SK-N-SH (cell line): ENCODE measurements around the gene PARVG. TPM values are rescaled to one million over a fixed set of nuclear protein-coding genes. Genes with fewer than 3 reads are reported as not detected.

Source experiments
- CTCF ChIA-PET: fragments of 300-600, 350-600 bp; formaldehyde crosslinking; extraction: SDS; loops from one replicate; lab custom pipeline; 2021; lab: Yijun Ruan, JAX
- POLR2A ChIA-PET: fragments of 350-600 bp; sonication (Branson Sonifier 250); formaldehyde crosslinking; extraction: SDS; loops from one replicate; lab custom pipeline; 2020; ENCODE audit warnings: antibody characterized with exemption, inconsistent platforms; lab: Yijun Ruan, JAX
- DNase-seq: peaks from one replicate; pipeline ENCODE4 v3.0.0; 2012
- H2AFZ ChIP-seq: fragments of 200-600 bp; sonication (generic); 2 replicates; pipeline ENCODE4 v1.8.1; 2016; ENCODE audit warnings: antibody characterized with exemption, mild to moderate bottlenecking, low read depth
- H3F3A ChIP-seq: fragments of 200-600 bp; sonication (generic); replicated peaks from 2 replicates; pipeline ENCODE3; 2016; ENCODE audit warnings: antibody characterized with exemption, mild to moderate bottlenecking; ENCODE audit not compliant: insufficient read depth
- H3K27ac ChIP-seq, 2 experiments: fragments of 200-500 bp in 1 of 2; fragments of 200-600 bp in 1 of 2; sonication (Bioruptor generic) in 1 of 2; sonication (generic), shearing (Covaris generic) in 1 of 2; 2 replicates each; pipeline versions ENCODE4 v1.5.1 to v1.6.1; 2014 to 2016; ENCODE audit warnings: low read depth in 2 of 2, inconsistent platforms in 1 of 2, low read length in 1 of 2, mild to moderate bottlenecking in 1 of 2, mixed read lengths in 1 of 2
- H3K27me3 ChIP-seq: fragments of 200-600 bp; sonication (generic), shearing (Covaris generic); 2 replicates; pipeline ENCODE4 v1.6.1; 2016; ENCODE audit warnings: mixed run types; ENCODE audit not compliant: insufficient read depth
- H3K36me3 ChIP-seq, 2 experiments: fragments of 200-500 bp in 1 of 2; fragments of 200-600 bp in 1 of 2; sonication (Bioruptor generic) in 1 of 2; sonication (generic) in 1 of 2; replicated peaks in 1 of 2; 2 replicates each; pipeline versions ENCODE3 to v1.5.1; 2014 to 2016; ENCODE audit warnings: low read length in 1 of 2, mild to moderate bottlenecking in 1 of 2; ENCODE audit not compliant: insufficient read depth in 2 of 2, control insufficient read depth in 1 of 2
- H3K4me1 ChIP-seq, 2 experiments: fragments of 200-500 bp in 1 of 2; fragments of 200-600 bp in 1 of 2; sonication (Bioruptor generic) in 1 of 2; sonication (generic), shearing (Covaris generic) in 1 of 2; 2 replicates each; pipeline versions ENCODE4 v1.5.1 to v1.6.1; 2014 to 2016; ENCODE audit warnings: low read depth in 1 of 2, low read length in 1 of 2, mixed run types in 1 of 2; ENCODE audit not compliant: insufficient read depth in 2 of 2, control insufficient read depth in 1 of 2
- H3K4me2 ChIP-seq: fragments of 200-600 bp; sonication (generic), shearing (Covaris generic); 2 replicates; pipeline ENCODE4 v1.6.1; 2017; ENCODE audit warnings: mixed run types
- H3K4me3 ChIP-seq, 2 experiments: fragments of 200-500 bp in 1 of 2; fragments of 200-600 bp in 1 of 2; sonication (Bioruptor generic) in 1 of 2; sonication (generic), shearing (Covaris generic) in 1 of 2; 2 replicates each; pipeline versions ENCODE4 v1.5.1 to v1.8.1; 2014 to 2016; ENCODE audit warnings: low read depth in 2 of 2, inconsistent platforms in 1 of 2, low read length in 1 of 2, mild to moderate bottlenecking in 1 of 2, mixed read lengths in 1 of 2, moderate library complexity in 1 of 2
- H3K79me2 ChIP-seq: fragments of 200-600 bp; sonication (generic); 2 replicates; pipeline ENCODE4 v1.8.1; 2017; ENCODE audit warnings: mild to moderate bottlenecking; ENCODE audit not compliant: insufficient read depth
- H3K9ac ChIP-seq: fragments of 200-600 bp; sonication (generic); 2 replicates; pipeline ENCODE4 v1.6.1; 2017; ENCODE audit warnings: mixed run types
- H3K9me2 ChIP-seq: fragments of 200-600 bp; sonication (generic); 2 replicates; pipeline ENCODE4 v1.6.1; 2017; ENCODE audit warnings: mixed run types
- H3K9me3 ChIP-seq: fragments of 200-600 bp; sonication (generic); 2 replicates; pipeline ENCODE4 v1.6.1; 2017; ENCODE audit warnings: mixed run types, mild to moderate bottlenecking, moderate library complexity
- H4K20me1 ChIP-seq: fragments of 200-600 bp; sonication (generic); 2 replicates; pipeline ENCODE4 v1.6.1; 2017; ENCODE audit warnings: mild to moderate bottlenecking, mixed run types; ENCODE audit not compliant: insufficient read depth
- CTCF ChIP-seq: fragments of 200-600 bp; sonication (generic); IDR thresholded peaks from 2 replicates; pipeline ENCODE4 v1.6.1; 2017; ENCODE audit warnings: antibody characterized with exemption, mild to moderate bottlenecking, moderate library complexity
- EP300 ChIP-seq, 2 experiments: IDR thresholded peaks; 2 replicates each; pipeline versions ENCODE4 v1.4.0 to v1.6.1; 2012; ENCODE audit warnings: borderline replicate concordance in 1 of 2, low read depth in 1 of 2, low read length in 1 of 2
- EZH2phosphoT487 ChIP-seq: fragments of 200-600 bp; sonication (generic); IDR thresholded peaks from 2 replicates; pipeline ENCODE4 v1.6.1; 2017; ENCODE audit warnings: low read depth, mixed run types, mild to moderate bottlenecking, antibody characterized with exemption, moderate library complexity, borderline replicate concordance
- FOXJ3 ChIP-seq: sonication (generic); formaldehyde crosslinking; IDR thresholded peaks from 2 replicates; pipeline ENCODE4 v1.5.1; 2020; ENCODE audit warnings: mild to moderate bottlenecking, missing genetic modification reagents
- GABPA ChIP-seq: IDR thresholded peaks from 2 replicates; pipeline ENCODE4 v1.4.0; 2012; ENCODE audit warnings: low read depth, mild to moderate bottlenecking
- GATA2 ChIP-seq: sonication (generic); formaldehyde crosslinking; IDR thresholded peaks from 2 replicates; pipeline ENCODE4 v1.5.0; 2020; ENCODE audit warnings: mild to moderate bottlenecking, missing genetic modification reagents
- IRF3 ChIP-seq: fragments of 150-350 bp; IDR thresholded peaks from 2 replicates; pipeline ENCODE4 v1.6.1; 2016; ENCODE audit warnings: mild to moderate bottlenecking, low read depth, low read length
- MXI1 ChIP-seq: IDR thresholded peaks from 2 replicates; pipeline ENCODE4 v1.6.1; 2012; ENCODE audit warnings: mild to moderate bottlenecking, low read depth, low read length, improper control_type of control experiment
- NFIC ChIP-seq: IDR thresholded peaks from 2 replicates; pipeline ENCODE4 v1.4.0; 2012; ENCODE audit warnings: borderline replicate concordance
- PBX3 ChIP-seq: IDR thresholded peaks from 2 replicates; pipeline ENCODE4; 2012
- POLR2AphosphoS5 ChIP-seq: IDR thresholded peaks from 2 replicates; pipeline ENCODE4 v1.6.1; 2012; ENCODE audit warnings: low read depth, low read length
- RAD21 ChIP-seq: IDR thresholded peaks from 2 replicates; pipeline ENCODE4 v1.6.1; 2012; ENCODE audit warnings: mild to moderate bottlenecking, low read length
- RCOR1 ChIP-seq: fragments of 150-350 bp; IDR thresholded peaks from 2 replicates; pipeline ENCODE4 v1.6.1; 2017; ENCODE audit warnings: antibody characterized with exemption, low read length
- RFX5 ChIP-seq: IDR thresholded peaks from 2 replicates; pipeline ENCODE4 v1.6.1; 2012; ENCODE audit warnings: mild to moderate bottlenecking, improper control_type of control experiment, low read length
- USF1 ChIP-seq: IDR thresholded peaks from 2 replicates; pipeline ENCODE4 v1.4.0; 2012; ENCODE audit warnings: low read depth, borderline replicate concordance
- WGBS: methylation state at CpG from one replicate; pipeline ENCODE4 v1.1.6; 2017; ENCODE audit warnings: low lambda C conversion rate; 5-methylcytosine and 5-hydroxymethylcytosine counted together
- polyA plus RNA-seq, 3 experiments: library from polyadenylated mRNA; depleted of rRNA; stranded (reverse); fragments of >200 nt; gene quantifications; 2 replicates each; pipeline ENCODE4 v1.2.3, GENCODE V29; 2012
- TF ChIP-seq, protein P1 (sequence below): IDR thresholded peaks from 2 replicates; pipeline ENCODE4 v1.4.0; 2012; ENCODE audit warnings: low read depth

The PARVG gene
- polyA plus RNA-seq, 1 of the 3 experiments (the other 2 are of a cell fraction), result 0.05 TPM

DNA sequence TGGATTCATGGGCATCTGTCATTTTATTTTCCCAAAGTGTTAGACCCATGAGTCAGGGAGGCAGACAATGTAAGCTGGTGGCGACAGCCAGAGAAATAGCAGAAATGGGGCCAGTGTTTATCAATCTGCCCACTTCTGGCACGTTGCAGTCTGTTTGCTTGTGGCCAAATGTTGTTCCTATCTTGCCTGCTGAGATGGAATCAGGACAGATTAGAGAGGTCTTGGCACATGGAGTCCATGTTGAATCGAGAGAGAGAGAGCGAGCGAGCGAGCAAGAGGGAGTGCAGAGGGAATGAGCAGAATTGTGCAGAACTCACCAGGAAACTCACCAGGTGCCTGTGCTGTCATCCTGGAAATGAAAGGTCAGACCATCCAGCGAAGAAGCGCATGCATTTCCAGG, 21.9 kb upstream of the PARVG start:
- Histone ChIP-seq H2AFZ (no peak overlapping the region), H3K4me3 (no peak overlapping the region), H3K9ac (no peak overlapping the region), H3K4me1 (peaks cover 0 to 15% of the 10 kb centered on the region in 2 experiments; a peak in 1 of 4 replicates), H3K36me3 (no peaks in the 10 kb centered on the region), H3K27ac (peak overlapping the region in 1 of 2 experiments; percentile 35; a peak in 1 of 4 replicates), H3F3A (no peaks in the 10 kb centered on the region), H4K20me1 (no peaks in the 10 kb centered on the region), H3K9me3 (no peaks in the 10 kb centered on the region), H3K4me2 (no peak overlapping the region), H3K27me3 (no peaks in the 10 kb centered on the region), H3K79me2 (no peaks in the 10 kb centered on the region), H3K9me2 (no peaks in the 10 kb centered on the region)
- DNase-seq, result peak; percentile 68
- ChIA-PET CTCF (interaction anchor here (0.9 to 1.3 kb wide), 2 partner anchors 9 to 165 kb away, joined by 3 to 4 read pairs; no protein-coding TSS in a partner anchor), POLR2A (no interaction called here)
- WGBS, result 69% methylated on average over 7 of the region's 8 CpGs
- TF ChIP-seq IRF3 (no peak), FOXJ3 (peak; percentile 30; the same call in 1 of the 2 replicates), EP300 (IDR thresholded peaks at IDR 0.05; ENCODE audit: borderline replicate concordance in 1 of 2, low read depth in 1 of 2, low read length in 1 of 2) (peak in 1 of 2 experiments; percentile 43; a peak in 1 of 4 replicates), RCOR1 (peak; percentile 80), MXI1 (peak; percentile 40; the same call in 1 of the 2 replicates), RAD21 (peak; percentile 5; the same call in 1 of the 2 replicates), NFIC (no peak), CTCF (no peak), RFX5 (no peak), GABPA (no peak), USF1 (no peak), GATA2 (CRISPR knock-in tag) (peak; percentile 82), EZH2phosphoT487 (no peak), POLR2AphosphoS5 (no peak), PBX3 (no peak)
- TF ChIP-seq, protein P1, sequence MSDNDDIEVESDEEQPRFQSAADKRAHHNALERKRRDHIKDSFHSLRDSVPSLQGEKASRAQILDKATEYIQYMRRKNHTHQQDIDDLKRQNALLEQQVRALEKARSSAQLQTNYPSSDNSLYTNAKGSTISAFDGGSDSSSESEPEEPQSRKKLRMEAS, result no peak
- TF ChIP-seq, all 33 proteins: peak for 6
